ENCODE data around the gene RRAGA. TPM values are rescaled to one million over a fixed set of nuclear protein-coding genes. Genes with fewer than 3 reads are reported as not detected.

Gene RRAGA
- total RNA-seq, 1 donor from 2014 or later, result 71.8 TPM

DNA sequence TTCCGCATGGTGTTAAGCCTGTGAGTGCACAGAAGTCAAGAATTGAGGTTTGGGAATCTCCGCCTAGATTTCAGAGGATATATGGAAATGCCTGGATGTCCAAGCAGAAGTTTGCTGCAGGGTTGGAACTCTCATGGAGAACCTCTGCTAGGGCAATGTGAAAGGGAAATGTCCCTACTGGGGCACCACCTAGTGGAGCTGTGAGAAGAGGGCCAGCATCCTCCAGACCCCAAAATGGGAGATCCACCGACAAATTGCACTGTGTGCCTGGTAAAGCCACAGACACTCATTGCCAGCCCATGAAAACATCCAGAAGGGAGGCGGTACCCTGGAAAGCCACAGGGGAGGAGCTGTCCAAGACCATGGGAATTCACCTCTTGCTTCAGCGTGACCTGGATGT lies 12.6 kb upstream of the RRAGA start:
- H3K36me3 Mint-ChIP-seq (ENCODE audit: unreplicated experiment), result peaks cover 3% of the 10 kb centered on the region
- H3K4me3 Mint-ChIP-seq (ENCODE audit: unreplicated experiment), result no peak overlapping the region
- no peaks in the 10 kb centered on the region for H3K27me3 Mint-ChIP-seq (ENCODE audit: unreplicated experiment)
- H3K9me3 Mint-ChIP-seq (ENCODE audit: unreplicated experiment), result no peaks in the 10 kb centered on the region
- no peak for DNase-seq
- TF ChIP-seq CTCF (IDR thresholded peaks at IDR 0.05; ENCODE audit: partially characterized antibody, unreplicated experiment), result no peak
- no peak overlapping the region for H3K27ac Mint-ChIP-seq (ENCODE audit: unreplicated experiment)
- H3K4me1 Mint-ChIP-seq (ENCODE audit: low read depth, unreplicated experiment), result no peaks in the 10 kb centered on the region

- peaks cover 8% of the 10 kb centered on the region for H3K4me1 Mint-ChIP-seq (ENCODE audit: low read depth, unreplicated experiment)
- H3K27ac Mint-ChIP-seq (ENCODE audit: unreplicated experiment), result peak overlapping the region; percentile 96
- DNase-seq, result no peak
- H3K4me3 Mint-ChIP-seq (ENCODE audit: unreplicated experiment), result peak overlapping the region; percentile 97
- no peaks in the 10 kb centered on the region for H3K36me3 Mint-ChIP-seq (ENCODE audit: unreplicated experiment)
- no peak for TF ChIP-seq CTCF (IDR thresholded peaks at IDR 0.05; ENCODE audit: partially characterized antibody, unreplicated experiment)
- peaks cover 4% of the 10 kb centered on the region for H3K9me3 Mint-ChIP-seq (ENCODE audit: unreplicated experiment)
- H3K27me3 Mint-ChIP-seq (ENCODE audit: unreplicated experiment), result peaks cover 2% of the 10 kb centered on the region
These were observed 850 bp downstream of the RRAGA start for GRCh38 chr9:19049917-19050636.

DNA sequence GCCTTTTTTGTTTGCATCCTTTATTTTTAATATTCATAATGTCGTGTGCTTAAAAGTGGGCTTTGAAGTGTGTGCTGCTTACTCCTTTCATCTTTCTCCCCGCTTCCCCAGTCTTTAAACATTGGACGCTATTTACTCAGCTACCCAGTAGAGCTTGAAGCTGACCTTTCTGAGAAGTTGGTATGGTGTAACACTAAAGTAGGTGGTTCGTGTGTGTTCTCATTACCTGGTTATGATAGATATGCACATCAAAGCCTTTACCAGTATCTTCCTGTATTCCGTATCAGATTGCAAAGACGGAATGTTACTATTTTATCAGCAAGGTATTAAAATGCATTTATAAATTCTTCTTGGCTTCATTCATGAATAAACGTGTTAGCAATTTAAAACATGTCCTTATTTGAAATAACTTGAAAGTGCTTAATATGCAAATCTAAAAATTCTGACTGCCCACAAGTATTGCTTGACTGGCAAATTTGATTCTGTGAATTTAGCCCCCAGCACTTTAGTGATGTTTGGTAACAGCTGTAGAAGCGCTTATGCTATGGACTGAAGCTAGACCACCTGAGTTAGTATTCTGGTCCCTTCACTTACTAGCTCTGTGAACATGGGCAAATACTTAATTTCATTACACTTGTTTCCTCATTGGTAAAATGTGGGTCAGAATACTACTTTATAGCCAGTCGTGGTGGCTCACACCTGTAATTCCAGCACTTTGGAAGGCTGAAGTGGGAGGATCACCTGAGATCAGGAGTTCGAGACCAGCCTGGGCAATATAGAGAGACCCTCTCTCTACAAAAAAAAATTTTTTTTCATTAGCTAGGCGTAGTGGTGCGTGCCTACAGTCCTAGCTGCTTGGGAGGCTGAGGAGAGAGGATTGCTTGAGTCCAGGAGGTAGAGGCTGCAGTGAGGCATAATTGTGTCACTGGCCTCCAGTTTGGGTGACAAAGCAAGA lies 1.7 kb downstream of the RRAGA start:
- Mint-ChIP-seq H3K27ac (ENCODE audit: unreplicated experiment) (peak overlapping the region; percentile 96), H3K4me3 (ENCODE audit: unreplicated experiment) (peak overlapping the region; percentile 97)

DNA sequence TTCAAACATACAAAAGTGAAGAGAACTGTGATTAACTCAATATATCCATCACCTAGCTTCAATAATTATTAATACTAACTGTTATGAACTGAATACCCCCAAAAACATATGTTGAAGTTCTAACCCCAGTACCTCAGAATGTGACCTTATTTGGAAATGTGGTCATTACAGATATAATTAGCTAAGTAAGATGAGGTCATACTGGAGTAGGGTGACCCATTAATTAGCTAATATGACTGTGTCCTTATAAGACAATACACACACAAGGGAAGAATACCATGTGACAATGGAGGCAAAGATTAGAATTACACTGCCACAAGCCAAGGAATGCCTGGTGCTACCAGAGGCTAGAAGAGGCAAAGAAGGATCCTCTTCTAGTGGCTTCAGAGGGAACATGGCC lies 7.8 kb downstream of the RRAGA start:
- Mint-ChIP-seq H3K4me3 (ENCODE audit: unreplicated experiment) (no peak overlapping the region), H3K27me3 (ENCODE audit: unreplicated experiment) (no peaks in the 10 kb centered on the region), H3K9me3 (ENCODE audit: unreplicated experiment) (no peaks in the 10 kb centered on the region), H3K4me1 (ENCODE audit: low read depth, unreplicated experiment) (no peaks in the 10 kb centered on the region), H3K36me3 (ENCODE audit: unreplicated experiment) (no peaks in the 10 kb centered on the region), H3K27ac (ENCODE audit: unreplicated experiment) (no peak overlapping the region)
- no peak for DNase-seq
- TF ChIP-seq CTCF (IDR thresholded peaks at IDR 0.05; ENCODE audit: partially characterized antibody, unreplicated experiment), result no peak

More for the DNA sequence above, 1.7 kb downstream of the RRAGA start:
- Mint-ChIP-seq H3K27me3 (ENCODE audit: unreplicated experiment) (peaks cover 2% of the 10 kb centered on the region), H3K4me1 (ENCODE audit: low read depth, unreplicated experiment) (peaks cover 8% of the 10 kb centered on the region), H3K9me3 (ENCODE audit: unreplicated experiment) (peaks cover 4% of the 10 kb centered on the region), H3K36me3 (ENCODE audit: unreplicated experiment) (no peaks in the 10 kb centered on the region)
- DNase-seq, result no peak
- no peak for TF ChIP-seq CTCF (IDR thresholded peaks at IDR 0.05; ENCODE audit: partially characterized antibody, unreplicated experiment)
